ENCODE data around the gene RASL10A. TPM values are rescaled to one million over a fixed set of nuclear protein-coding genes. Genes with fewer than 3 reads are reported as not detected.

Gene RASL10A
- total RNA-seq, 1 donor from 2014 or later, result 2.7 TPM

GRCh38 chr22:29338398-29338797 lies 22.9 kb upstream of the RASL10A start:
- DNase-seq, result no peak

GRCh38 chr22:29337631-29338284 lies 22.3 kb upstream of the RASL10A start:
- DNase-seq, result no peak

GRCh38 chr22:29336751-29337490 lies 21.4 kb upstream of the RASL10A start:
- DNase-seq, result no peak

GRCh38 chr22:29335656-29336055 lies 20.2 kb upstream of the RASL10A start:
- no peak for DNase-seq

GRCh38 chr22:29334696-29335344 lies 19.3 kb upstream of the RASL10A start:
- no peak for DNase-seq

GRCh38 chr22:29334148-29334547 lies 18.7 kb upstream of the RASL10A start:
- DNase-seq, result no peak

GRCh38 chr22:29332886-29333496 lies 17.5 kb upstream of the RASL10A start:
- no peak for DNase-seq

GRCh38 chr22:29331658-29332300 lies 16.3 kb upstream of the RASL10A start:
- no peak for DNase-seq

GRCh38 chr22:29331213-29331612 lies 15.7 kb upstream of the RASL10A start:
- DNase-seq, result peak; percentile 24

- DNase-seq, result peak; percentile 76
Measured at GRCh38 chr22:29330753-29331152, 15.3 kb upstream of the RASL10A start.

- no peak for DNase-seq
Measured at GRCh38 chr22:29330291-29330690, 14.8 kb upstream of the RASL10A start.

- no peak for DNase-seq
Measured at GRCh38 chr22:29329581-29329980, 14.1 kb upstream of the RASL10A start.

GRCh38 chr22:29328566-29329500 lies 13.3 kb upstream of the RASL10A start:
- DNase-seq, result peak; percentile 24

GRCh38 chr22:29328055-29328454 lies 12.6 kb upstream of the RASL10A start:
- DNase-seq, result no peak

- no peak for DNase-seq
Measured at GRCh38 chr22:29327089-29327764, 11.7 kb upstream of the RASL10A start.

GRCh38 chr22:29326481-29326880 lies 11.0 kb upstream of the RASL10A start:
- DNase-seq, result no peak

- no peak for DNase-seq
Measured at GRCh38 chr22:29325785-29326315, 10.4 kb upstream of the RASL10A start.

- DNase-seq, result no peak
Measured at GRCh38 chr22:29325356-29325755, 9.9 kb upstream of the RASL10A start.

- no peak for DNase-seq
Measured at GRCh38 chr22:29323641-29324040, 8.1 kb upstream of the RASL10A start.

- peak; percentile 24 for DNase-seq
Measured at GRCh38 chr22:29320546-29320945, 5.0 kb upstream of the RASL10A start.

- DNase-seq, result no peak
Measured at GRCh38 chr22:29319072-29319471, 3.6 kb upstream of the RASL10A start.
